DND-41 (cell line): ENCODE measurements around the gene CCR4.

Source experiments
- ATAC-seq: fragments of 200-7000 bp; cut with Tn5 transposase; 3 replicates; pipeline ENCODE4 v1.9.1; 2021; ENCODE audit warnings: low read depth; ENCODE audit not compliant: insufficient read depth
- DNase-seq: peaks from one replicate; pipeline ENCODE4 v3.0.0-alpha.2; 2020
- H2AFZ ChIP-seq: 2 replicates; pipeline ENCODE4 v1.6.0; 2012; ENCODE audit warnings: low read depth, low read length
- H3K27ac ChIP-seq: 2 replicates; pipeline ENCODE4 v1.5.1; 2012; ENCODE audit warnings: low read length, inconsistent platforms
- H3K27me3 ChIP-seq: fragments of 200-600 bp; sonication (generic); 2 replicates; pipeline ENCODE4 v1.6.0; 2012; ENCODE audit warnings: low read length, mild to moderate bottlenecking, inconsistent platforms; ENCODE audit not compliant: insufficient read depth, poor library complexity
- H3K36me3 ChIP-seq: 2 replicates; pipeline ENCODE4 v1.5.1; 2012; ENCODE audit warnings: low read length, inconsistent platforms; ENCODE audit not compliant: insufficient read depth
- H3K4me1 ChIP-seq: 2 replicates; pipeline ENCODE4 v1.5.1; 2012; ENCODE audit warnings: mild to moderate bottlenecking, low read length; ENCODE audit not compliant: insufficient read depth
- H3K4me2 ChIP-seq: 2 replicates; pipeline ENCODE4 v1.6.0; 2012; ENCODE audit warnings: mild to moderate bottlenecking, moderate library complexity, low read length, inconsistent platforms; ENCODE audit not compliant: insufficient read depth
- H3K4me3 ChIP-seq, 2 experiments: fragments of 200-600 bp in 1 of 2; shearing (Covaris generic) in 1 of 2; 2 replicates each; pipeline ENCODE4 v1.5.1; 2012 to 2016; ENCODE audit warnings: inconsistent platforms in 2 of 2, low read length in 2 of 2, mild to moderate bottlenecking in 2 of 2, low read depth in 1 of 2, moderate library complexity in 1 of 2
- H3K79me2 ChIP-seq: 2 replicates; pipeline ENCODE4 v1.6.0; 2012; ENCODE audit warnings: low read length, inconsistent platforms; ENCODE audit not compliant: insufficient read depth
- H3K9ac ChIP-seq: 2 replicates; pipeline ENCODE4 v1.6.0; 2012; ENCODE audit warnings: low read depth, mild to moderate bottlenecking, inconsistent platforms, low read length, moderate library complexity
- H3K9me3 ChIP-seq: 2 replicates; pipeline ENCODE4 v1.5.1; 2012; ENCODE audit warnings: low read length, moderate library complexity, mild to moderate bottlenecking, inconsistent platforms; ENCODE audit not compliant: insufficient read depth, severe bottlenecking
- H4K20me1 ChIP-seq: 2 replicates; pipeline ENCODE4 v1.6.0; 2012; ENCODE audit warnings: low read length; ENCODE audit not compliant: insufficient read depth
- CTCF ChIP-seq: IDR thresholded peaks from 2 replicates; pipeline ENCODE4 v1.5.1; 2012; ENCODE audit warnings: borderline replicate concordance, low read length, moderate library complexity, mild to moderate bottlenecking; ENCODE audit not compliant: poor library complexity, severe bottlenecking; ENCODE audit errors: extremely low read depth
- EZH2 ChIP-seq: IDR thresholded peaks from 3 replicates; pipeline ENCODE4 v1.6.1; 2012; ENCODE audit warnings: borderline replicate concordance, low read depth, mild to moderate bottlenecking, moderate library complexity, low read length, inconsistent platforms; ENCODE audit not compliant: severe bottlenecking

CCR4 gene

DNA sequence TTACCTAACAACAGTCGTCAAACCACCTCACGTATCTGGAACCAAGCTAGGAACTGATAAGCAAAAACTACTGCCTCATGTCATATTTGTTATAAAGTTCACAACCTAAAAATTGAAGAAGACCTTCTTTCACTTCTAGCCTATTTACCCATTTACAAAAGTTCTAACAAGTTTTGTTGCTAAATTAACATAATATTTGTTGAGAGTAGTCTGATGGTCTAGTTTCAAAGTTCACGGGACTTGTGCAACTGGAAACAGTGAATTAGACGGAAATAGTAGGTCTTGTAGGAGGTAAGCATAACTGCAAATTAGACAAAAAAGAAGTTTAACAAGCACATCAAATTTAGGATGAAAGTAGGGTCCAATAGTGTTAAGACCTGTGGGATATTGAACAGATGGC, 51.9 kb downstream of the CCR4 start:
- peaks cover 2% of the 10 kb centered on the region for H3K4me1 ChIP-seq
- no peak overlapping the region for H3K27ac ChIP-seq

DNA sequence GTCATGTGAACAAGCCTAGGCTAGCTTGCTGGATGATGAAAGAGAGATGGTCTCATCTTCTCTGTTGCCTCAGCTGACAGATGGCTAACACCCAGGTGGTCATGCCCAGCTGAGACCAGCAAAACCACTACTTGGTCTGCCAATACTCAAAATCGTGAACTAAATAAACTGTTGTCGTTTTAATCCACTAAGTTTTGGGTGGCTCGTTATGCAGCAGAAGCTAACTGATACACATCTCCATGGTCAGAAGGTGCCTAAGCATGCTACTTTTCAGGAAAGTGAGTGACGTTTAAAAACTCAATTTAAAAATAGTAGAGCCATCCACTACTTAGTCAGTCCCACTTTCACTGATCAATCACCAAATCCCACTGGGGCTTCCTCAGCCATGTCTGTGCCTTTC, 52.8 kb downstream of the CCR4 start:
- no peaks in the 10 kb centered on the region for H3K9me3 ChIP-seq
- H3K4me3 ChIP-seq, result no peak overlapping the region
- H3K27me3 ChIP-seq, result no peaks in the 10 kb centered on the region
- ATAC-seq (no peak), DNase-seq (no peak)
- no peak overlapping the region for H3K27ac ChIP-seq
- H2AFZ ChIP-seq, result no peak overlapping the region
- H4K20me1 ChIP-seq, result no peaks in the 10 kb centered on the region; the same call in 1 of the 2 replicates
- H3K4me2 ChIP-seq, result no peak overlapping the region
- no peak overlapping the region for H3K9ac ChIP-seq
- H3K4me1 ChIP-seq, result peaks cover 6% of the 10 kb centered on the region
- H3K79me2 ChIP-seq, result no peaks in the 10 kb centered on the region
- TF ChIP-seq CTCF, result no peak
- TF ChIP-seq EZH2, result no peak
- peaks cover 11% of the 10 kb centered on the region; the same call in 1 of the 2 replicates for H3K36me3 ChIP-seq

More for the DNA sequence above, 51.9 kb downstream of the CCR4 start:
- Histone ChIP-seq H4K20me1 (no peaks in the 10 kb centered on the region; the same call in 1 of the 2 replicates), H3K4me3 (no peak overlapping the region), H2AFZ (no peak overlapping the region), H3K36me3 (peaks cover 11% of the 10 kb centered on the region; the same call in 1 of the 2 replicates), H3K9ac (no peak overlapping the region), H3K79me2 (no peaks in the 10 kb centered on the region), H3K4me2 (no peak overlapping the region), H3K27me3 (no peaks in the 10 kb centered on the region), H3K9me3 (no peaks in the 10 kb centered on the region)
- TF ChIP-seq CTCF, result no peak
- TF ChIP-seq EZH2, result no peak
- DNase-seq, result no peak
- no peak for ATAC-seq

- ATAC-seq (no peak), DNase-seq (no peak)
- no peaks in the 10 kb centered on the region for H4K20me1 ChIP-seq
- no peaks in the 10 kb centered on the region for H3K27me3 ChIP-seq
- H3K27ac ChIP-seq, result no peak overlapping the region
- H3K79me2 ChIP-seq, result no peaks in the 10 kb centered on the region
- no peak overlapping the region for H3K4me3 ChIP-seq
- peaks cover 8% of the 10 kb centered on the region; the same call in 1 of the 2 replicates for H3K36me3 ChIP-seq
- no peak for TF ChIP-seq EZH2
- no peak for TF ChIP-seq CTCF
- H3K4me2 ChIP-seq, result no peak overlapping the region
- H3K9me3 ChIP-seq, result no peaks in the 10 kb centered on the region
- H2AFZ ChIP-seq, result no peak overlapping the region
- H3K9ac ChIP-seq, result no peak overlapping the region
- peaks cover 6% of the 10 kb centered on the region for H3K4me1 ChIP-seq
These were observed 53.5 kb downstream of the CCR4 start for GRCh38 chr3:33004961-33005360.
